Measurements from ENCODE around the gene ANTXR1.

DNA sequence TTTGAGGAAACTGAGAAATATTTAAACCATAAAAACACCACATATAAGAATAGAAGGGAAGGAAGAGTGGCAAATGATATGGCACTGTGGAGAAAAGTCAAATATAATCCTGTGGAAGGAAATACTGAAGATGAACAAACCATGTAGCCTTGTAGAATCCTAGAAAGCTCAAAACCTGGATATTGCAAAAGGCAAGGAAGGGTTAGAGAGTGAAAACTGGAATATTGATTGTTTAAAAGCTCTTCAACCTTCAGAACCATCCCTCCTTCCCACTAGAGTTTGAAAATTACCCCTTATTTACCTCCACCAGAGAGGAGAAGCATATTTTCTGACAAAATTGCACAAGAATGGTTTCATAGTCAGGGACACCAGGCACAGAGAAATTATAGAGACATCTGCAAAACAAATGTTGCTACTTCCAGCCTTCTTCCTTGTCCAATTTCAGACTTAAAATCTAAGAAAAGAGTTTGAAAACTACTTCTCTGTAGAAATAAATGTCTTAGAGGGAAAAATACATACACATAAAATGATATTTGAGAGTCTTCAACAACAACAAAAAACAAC, 48.0 kb downstream of the ANTXR1 start:
- TF ChIP-seq EZH2 (IDR thresholded peaks at IDR 0.05; ENCODE audit: insufficient read depth, poor library complexity, severe bottlenecking) (no peak), EZH2phosphoT487 (IDR thresholded peaks at IDR 0.05; ENCODE audit: insufficient read depth, low read depth) (no peak)
